Chondrocyte (in vitro differentiated cells): ENCODE data around the gene PRKD2. TPM values are rescaled to one million over a fixed set of nuclear protein-coding genes. Genes with fewer than 3 reads are reported as not detected.
A peak's percentile ranks its signal among the peaks of the same experiment; 100 is the strongest.

Source experiments
- DNase-seq: peaks from one replicate; pipeline ENCODE4 v3.0.0; 2021; ENCODE audit warnings: mixed read lengths, low spot score
- H3K27ac Mint-ChIP-seq: one replicate; pipeline ENCODE4 v1.8.0; 2021; ENCODE audit warnings: mild to moderate bottlenecking, moderate library complexity, mixed read lengths; ENCODE audit not compliant: unreplicated experiment
- H3K27me3 Mint-ChIP-seq: 2 replicates; pipeline ENCODE4 v1.8.0; 2021; ENCODE audit warnings: low read depth, mixed read lengths
- H3K36me3 Mint-ChIP-seq: 2 replicates; pipeline ENCODE4 v1.8.0; 2021; ENCODE audit warnings: low read depth, mixed read lengths
- H3K4me1 Mint-ChIP-seq: 2 replicates; pipeline ENCODE4 v1.8.0; 2021; ENCODE audit warnings: low read depth, mild to moderate bottlenecking, mixed read lengths
- H3K4me3 Mint-ChIP-seq: one replicate; pipeline ENCODE4 v1.8.0; 2021; ENCODE audit warnings: mild to moderate bottlenecking, moderate library complexity, mixed read lengths; ENCODE audit not compliant: unreplicated experiment
- H3K9me3 Mint-ChIP-seq: 2 replicates; pipeline ENCODE4 v1.8.0; 2021; ENCODE audit warnings: low read depth, mixed read lengths
- CTCF ChIP-seq: fragments of 200-600 bp; sonication (generic); IDR thresholded peaks from 2 replicates; pipeline ENCODE4 v1.5.0; 2021; ENCODE audit warnings: antibody characterized with exemption, mild to moderate bottlenecking, moderate library complexity
- total RNA-seq: library from RNA; stranded (reverse); gene quantifications from 3 replicates; pipeline ENCODE4 v1.2.1, GENCODE V29; 2021

Gene PRKD2
- total RNA-seq, 1 donor from 2014 or later = 23.3 TPM

GRCh38 chr19:46698395-46699321 lies 18.3 kb downstream of the PRKD2 start:
- DNase-seq = no peak
- no peak overlapping the region for H3K4me3 Mint-ChIP-seq
- no peak overlapping the region for H3K27ac Mint-ChIP-seq
- H3K9me3 Mint-ChIP-seq = no peaks in the 10 kb centered on the region
- H3K36me3 Mint-ChIP-seq = peaks cover 30% of the 10 kb centered on the region
- H3K4me1 Mint-ChIP-seq = peaks cover 6% of the 10 kb centered on the region
- TF ChIP-seq CTCF = no peak
- H3K27me3 Mint-ChIP-seq = no peaks in the 10 kb centered on the region

GRCh38 chr19:46697204-46697960 lies 19.5 kb downstream of the PRKD2 start:
- DNase-seq = no peak
- peaks cover 6% of the 10 kb centered on the region for H3K4me1 Mint-ChIP-seq
- H3K4me3 Mint-ChIP-seq = no peak overlapping the region
- no peaks in the 10 kb centered on the region for H3K9me3 Mint-ChIP-seq
- no peaks in the 10 kb centered on the region for H3K27me3 Mint-ChIP-seq
- peak overlapping the region; percentile 71 for H3K27ac Mint-ChIP-seq
- peaks cover 39% of the 10 kb centered on the region for H3K36me3 Mint-ChIP-seq
- TF ChIP-seq CTCF = no peak

- TF ChIP-seq CTCF = no peak
- Mint-ChIP-seq H3K9me3 (no peaks in the 10 kb centered on the region), H3K4me3 (no peak overlapping the region), H3K4me1 (peaks cover 6% of the 10 kb centered on the region), H3K27me3 (no peaks in the 10 kb centered on the region), H3K36me3 (peaks cover 44% of the 10 kb centered on the region), H3K27ac (no peak overlapping the region)
- DNase-seq = no peak
Measured at GRCh38 chr19:46696866-46697203, 20.1 kb downstream of the PRKD2 start.

GRCh38 chr19:46696052-46696451 lies 20.9 kb downstream of the PRKD2 start:
- Mint-ChIP-seq H3K27me3 (no peaks in the 10 kb centered on the region), H3K36me3 (peaks cover 48% of the 10 kb centered on the region), H3K4me3 (no peak overlapping the region), H3K4me1 (peaks cover 6% of the 10 kb centered on the region), H3K9me3 (no peaks in the 10 kb centered on the region), H3K27ac (no peak overlapping the region)
- DNase-seq = no peak
- no peak for TF ChIP-seq CTCF

- peaks cover 6% of the 10 kb centered on the region for H3K4me1 Mint-ChIP-seq
- H3K36me3 Mint-ChIP-seq = peaks cover 51% of the 10 kb centered on the region
- H3K4me3 Mint-ChIP-seq = no peak overlapping the region
- no peaks in the 10 kb centered on the region for H3K27me3 Mint-ChIP-seq
- no peak for DNase-seq
- TF ChIP-seq CTCF = no peak
- H3K9me3 Mint-ChIP-seq = no peaks in the 10 kb centered on the region
- no peak overlapping the region for H3K27ac Mint-ChIP-seq
Measured at GRCh38 chr19:46693760-46694159, 23.2 kb downstream of the PRKD2 start.
